Activated naive CD4-positive, alpha-beta T cell treated with anti-CD3 and anti-CD28 coated beads, Interleukin-2, amount 10 ng/mL, durations not matched to agents 7 days and 5 days (primary cell): ENCODE results near the gene FIGNL2.

Experiments
- CTCF ChIA-PET: fragments of 350-600 bp; sonication (Branson Sonifier 250); formaldehyde crosslinking; loops from one replicate; lab custom pipeline; 2021; ENCODE audit warnings: antibody characterized with exemption; lab: Charles Lee
- DNase-seq: peaks from one replicate; pipeline ENCODE4 v3.0.0-alpha.2; 2020
- H3K27ac Mint-ChIP-seq: one replicate; pipeline ENCODE4 v1.8.0; 2021; ENCODE audit warnings: mild to moderate bottlenecking, moderate library complexity, mixed read lengths
- H3K27me3 Mint-ChIP-seq: one replicate; pipeline ENCODE4 v1.8.0; 2021; ENCODE audit warnings: mild to moderate bottlenecking, mixed read lengths
- H3K36me3 Mint-ChIP-seq: one replicate; pipeline ENCODE4 v1.8.0; 2021; ENCODE audit warnings: mixed read lengths
- H3K4me1 Mint-ChIP-seq: one replicate; pipeline ENCODE4 v1.8.0; 2021; ENCODE audit warnings: mixed read lengths
- H3K4me3 Mint-ChIP-seq: one replicate; pipeline ENCODE4 v1.8.0; 2021; ENCODE audit warnings: mild to moderate bottlenecking, moderate library complexity, mixed read lengths
- H3K9me3 Mint-ChIP-seq: one replicate; pipeline ENCODE4 v1.8.0; 2021; ENCODE audit warnings: mixed read lengths

FIGNL2 gene

DNA sequence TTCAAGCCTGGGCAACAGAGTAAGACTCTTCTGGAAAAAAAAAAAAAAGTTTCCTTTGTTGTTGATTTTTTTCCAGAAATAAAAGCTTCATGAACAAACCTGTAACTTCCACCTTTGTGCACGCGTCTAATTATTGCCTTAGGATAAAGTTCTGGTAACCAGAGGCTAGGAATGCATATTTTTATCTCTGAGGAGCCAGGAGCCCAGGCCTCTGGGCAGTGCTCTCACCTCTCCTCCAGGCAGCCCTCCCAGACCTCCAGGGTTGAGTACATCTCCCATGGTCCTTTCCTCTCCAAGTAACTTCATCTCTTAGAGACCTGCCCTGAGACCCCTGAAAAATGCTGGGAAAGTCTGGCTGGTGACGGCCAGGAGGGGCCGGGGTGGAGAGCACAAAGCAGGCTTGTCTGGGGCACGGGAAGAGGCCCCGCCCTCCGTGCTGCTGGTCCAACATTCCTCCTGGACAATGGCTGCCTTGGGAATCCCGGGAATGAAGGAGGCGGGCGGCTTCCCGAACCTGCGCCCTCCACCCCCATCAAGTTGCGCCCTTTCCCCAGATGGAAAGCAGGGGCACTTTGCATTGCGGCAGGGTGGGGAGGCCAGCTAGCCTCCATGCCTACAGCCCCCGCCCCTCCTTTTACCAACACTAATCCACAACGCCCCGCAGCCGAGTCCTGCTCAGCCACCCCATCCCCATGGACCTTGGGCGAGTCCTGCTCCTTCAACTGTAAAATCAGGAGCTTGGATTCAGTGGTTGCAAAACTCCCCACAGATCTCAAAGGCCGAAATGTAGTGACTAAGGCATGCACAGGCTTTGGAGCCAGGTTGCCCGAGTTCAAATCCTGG lies 7.3 kb upstream of the FIGNL2 start:
- Mint-ChIP-seq H3K4me3 (no peak overlapping the region), H3K36me3 (no peaks in the 10 kb centered on the region), H3K27ac (no peak overlapping the region), H3K9me3 (no peaks in the 10 kb centered on the region), H3K27me3 (peaks cover 57% of the 10 kb centered on the region), H3K4me1 (peaks cover 16% of the 10 kb centered on the region)
- no peak for DNase-seq
- CTCF ChIA-PET = no interaction called here

- no peak overlapping the region for H3K4me3 Mint-ChIP-seq
- peaks cover 18% of the 10 kb centered on the region for H3K4me1 Mint-ChIP-seq
- no peak overlapping the region for H3K27ac Mint-ChIP-seq
- peaks cover 74% of the 10 kb centered on the region for H3K27me3 Mint-ChIP-seq
- H3K9me3 Mint-ChIP-seq = no peaks in the 10 kb centered on the region
- H3K36me3 Mint-ChIP-seq = no peaks in the 10 kb centered on the region
- DNase-seq = no peak
- CTCF ChIA-PET = interaction anchor here (1.4 kb wide), 1 partner anchor 22 kb away, joined by 5 read pairs; no protein-coding TSS in a partner anchor
These were observed 4.1 kb upstream of the FIGNL2 start for GRCh38 chr12:51852404-51853137.

DNA sequence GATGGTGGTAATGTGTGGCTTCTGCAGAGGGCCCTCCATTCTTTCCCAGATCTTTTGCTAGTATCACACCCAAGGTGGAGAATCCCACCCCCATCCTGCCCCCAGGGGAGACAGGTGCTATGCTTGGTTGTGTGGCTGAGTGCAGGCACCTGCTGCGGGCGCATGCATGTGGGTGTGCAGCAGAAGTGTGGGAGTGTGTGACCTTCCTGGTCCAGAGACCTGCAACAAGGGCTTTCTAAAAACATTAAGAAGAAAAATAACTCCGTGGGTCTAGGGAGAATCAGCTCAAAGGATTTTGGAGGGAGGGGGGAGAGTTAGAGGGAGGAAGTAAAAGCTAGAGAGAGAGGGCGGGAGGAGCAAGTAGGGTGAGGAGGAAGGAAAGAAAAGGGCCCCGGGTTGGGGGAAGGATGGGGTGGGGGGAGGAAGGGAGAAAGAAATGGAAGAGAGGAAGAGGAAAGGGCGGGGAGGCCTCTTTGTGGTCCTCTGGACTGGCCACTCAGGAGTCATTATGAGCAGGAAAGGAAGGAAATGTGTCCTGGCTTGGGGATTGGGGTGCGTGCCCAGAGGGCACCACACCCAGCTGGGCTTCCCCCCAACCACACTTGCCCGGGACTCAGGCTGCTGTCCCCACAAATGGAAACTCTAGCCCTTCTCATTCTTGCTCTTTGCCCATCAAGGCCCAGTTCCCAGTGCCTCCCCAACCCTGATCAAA lies 3.1 kb upstream of the FIGNL2 start:
- CTCF ChIA-PET = interaction anchor here (0.8 to 1.4 kb wide), 2 partner anchors 23 to 37 kb away, joined by 3 to 5 read pairs; a partner anchor contains a TSS

GRCh38 chr12:51850965-51851299 lies 2.4 kb upstream of the FIGNL2 start:
- peaks cover 25% of the 10 kb centered on the region for H3K4me1 Mint-ChIP-seq
- no peak overlapping the region for H3K27ac Mint-ChIP-seq
- CTCF ChIA-PET = interaction anchor here (0.8 kb wide), 1 partner anchor 36 kb away, joined by 3 read pairs; a partner anchor contains a TSS
- H3K4me3 Mint-ChIP-seq = no peak overlapping the region
- no peak for DNase-seq
- H3K9me3 Mint-ChIP-seq = no peaks in the 10 kb centered on the region
- no peaks in the 10 kb centered on the region for H3K36me3 Mint-ChIP-seq
- peaks cover 78% of the 10 kb centered on the region for H3K27me3 Mint-ChIP-seq

More for the DNA sequence above, 3.1 kb upstream of the FIGNL2 start:
- Mint-ChIP-seq H3K4me1 (peaks cover 22% of the 10 kb centered on the region), H3K4me3 (no peak overlapping the region), H3K36me3 (no peaks in the 10 kb centered on the region), H3K27me3 (peaks cover 78% of the 10 kb centered on the region), H3K27ac (no peak overlapping the region), H3K9me3 (no peaks in the 10 kb centered on the region)
- DNase-seq = no peak

- CTCF ChIA-PET = no interaction called here
- no peak overlapping the region for H3K27ac Mint-ChIP-seq
- no peaks in the 10 kb centered on the region for H3K9me3 Mint-ChIP-seq
- H3K4me1 Mint-ChIP-seq = peaks cover 26% of the 10 kb centered on the region
- peaks cover 79% of the 10 kb centered on the region for H3K27me3 Mint-ChIP-seq
- no peaks in the 10 kb centered on the region for H3K36me3 Mint-ChIP-seq
- DNase-seq = no peak
- no peak overlapping the region for H3K4me3 Mint-ChIP-seq
These were observed 1.8 kb upstream of the FIGNL2 start for GRCh38 chr12:51850081-51850964.

- peaks cover 91% of the 10 kb centered on the region for H3K27me3 Mint-ChIP-seq
- CTCF ChIA-PET = no interaction called here
- no peaks in the 10 kb centered on the region for H3K9me3 Mint-ChIP-seq
- no peaks in the 10 kb centered on the region for H3K36me3 Mint-ChIP-seq
- H3K4me1 Mint-ChIP-seq = peaks cover 26% of the 10 kb centered on the region
- H3K4me3 Mint-ChIP-seq = no peak overlapping the region
- no peak for DNase-seq
- no peak overlapping the region for H3K27ac Mint-ChIP-seq
These were observed 570 bp upstream of the FIGNL2 start for GRCh38 chr12:51848841-51849735.

GRCh38 chr12:51847643-51848325 lies 734 bp downstream of the FIGNL2 start:
- no peak overlapping the region for H3K27ac Mint-ChIP-seq
- DNase-seq = no peak
- peaks cover 94% of the 10 kb centered on the region for H3K27me3 Mint-ChIP-seq
- H3K36me3 Mint-ChIP-seq = no peaks in the 10 kb centered on the region
- CTCF ChIA-PET = no interaction called here
- no peak overlapping the region for H3K4me3 Mint-ChIP-seq
- no peaks in the 10 kb centered on the region for H3K9me3 Mint-ChIP-seq
- H3K4me1 Mint-ChIP-seq = peaks cover 26% of the 10 kb centered on the region

DNA sequence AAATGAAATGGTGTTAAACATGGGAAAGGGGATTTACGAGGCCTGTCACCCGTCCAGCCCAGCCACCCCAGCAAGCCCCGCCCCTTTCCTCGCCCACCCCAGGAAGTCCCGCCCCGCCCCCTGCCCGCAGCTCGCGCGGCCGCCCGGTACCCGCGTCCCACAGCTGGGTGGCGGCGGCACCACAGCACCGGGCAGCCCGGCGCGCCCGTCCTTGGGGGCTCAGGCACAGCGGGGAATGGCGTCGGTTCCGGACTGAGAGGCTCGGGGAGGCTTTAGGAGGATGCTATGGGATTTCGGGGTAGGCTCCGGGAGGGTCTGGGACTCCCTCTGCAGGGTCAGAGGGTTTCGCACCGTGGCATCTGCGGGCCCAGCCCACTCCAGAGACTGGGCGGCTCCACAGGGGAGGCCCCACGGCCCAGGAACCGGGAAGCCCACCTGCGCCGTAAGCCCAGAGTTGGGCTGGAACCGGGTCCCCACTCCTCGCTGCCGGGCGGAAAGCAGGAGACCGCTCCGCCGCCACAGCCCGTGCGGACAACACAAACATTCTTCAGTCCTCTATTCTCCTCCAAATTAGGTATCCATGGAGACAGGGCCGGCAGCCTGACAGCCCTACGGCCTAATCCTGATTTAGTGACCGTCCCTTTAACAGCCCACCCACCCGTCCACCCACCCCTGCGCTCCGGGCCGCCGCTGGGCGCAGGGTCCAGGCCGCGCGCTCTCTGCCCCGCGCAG lies 1.4 kb downstream of the FIGNL2 start:
- CTCF ChIA-PET = no interaction called here
- H3K9me3 Mint-ChIP-seq = no peaks in the 10 kb centered on the region
- peak; percentile 41 for DNase-seq
- H3K4me3 Mint-ChIP-seq = peak overlapping the region; percentile 48
- no peaks in the 10 kb centered on the region for H3K36me3 Mint-ChIP-seq
- peaks cover 22% of the 10 kb centered on the region for H3K4me1 Mint-ChIP-seq
- H3K27me3 Mint-ChIP-seq = peaks cover 94% of the 10 kb centered on the region
- H3K27ac Mint-ChIP-seq = no peak overlapping the region

DNA sequence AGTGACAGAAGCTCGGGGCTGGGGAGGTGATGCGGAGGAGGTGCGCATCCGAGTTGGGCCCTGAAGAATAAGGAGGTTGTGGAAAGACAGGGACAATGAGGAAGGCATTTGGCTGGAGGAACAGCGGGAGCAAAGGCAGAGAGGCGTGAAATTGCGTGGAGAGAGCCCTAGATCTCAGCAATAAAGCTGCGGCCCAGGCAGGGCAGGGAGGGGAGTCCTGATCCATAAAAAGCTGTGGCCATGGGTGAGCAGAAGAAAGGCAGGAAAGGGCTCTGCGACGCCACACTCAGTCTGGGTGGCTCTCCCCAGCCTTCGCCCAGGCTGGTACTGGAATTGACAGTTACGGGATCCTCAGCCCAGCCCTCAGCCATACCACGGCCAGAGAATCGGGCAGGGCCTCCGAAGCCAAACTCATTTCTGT lies 2.2 kb downstream of the FIGNL2 start:
- H3K9me3 Mint-ChIP-seq = no peaks in the 10 kb centered on the region
- no peak overlapping the region for H3K27ac Mint-ChIP-seq
- H3K4me1 Mint-ChIP-seq = peaks cover 15% of the 10 kb centered on the region
- peak overlapping the region; percentile 52 for H3K4me3 Mint-ChIP-seq
- peaks cover 94% of the 10 kb centered on the region for H3K27me3 Mint-ChIP-seq
- no peak for DNase-seq
- CTCF ChIA-PET = no interaction called here
- no peaks in the 10 kb centered on the region for H3K36me3 Mint-ChIP-seq

DNA sequence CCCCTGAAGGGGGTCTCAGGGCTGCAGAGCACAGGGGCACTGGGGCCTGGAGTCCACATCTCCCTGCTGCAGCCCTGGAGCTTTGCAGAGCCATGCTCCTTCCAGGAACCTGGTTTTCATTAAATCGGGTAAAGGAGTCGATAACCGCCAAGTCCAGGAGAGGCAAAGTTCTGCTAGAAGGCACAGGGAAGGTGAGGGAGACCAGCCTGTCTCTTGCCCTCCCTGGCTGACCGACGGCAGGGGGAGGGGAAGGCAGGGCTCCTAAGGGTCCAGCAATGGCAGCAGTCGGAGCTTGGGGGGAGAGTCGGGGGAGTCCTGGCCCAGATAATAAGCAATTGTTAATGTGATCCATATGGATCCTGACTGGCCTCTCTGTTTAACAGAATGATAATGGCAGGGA lies 3.0 kb downstream of the FIGNL2 start:
- no peak for DNase-seq
- Mint-ChIP-seq H3K9me3 (no peaks in the 10 kb centered on the region), H3K4me3 (no peak overlapping the region), H3K27me3 (peaks cover 94% of the 10 kb centered on the region), H3K27ac (no peak overlapping the region), H3K36me3 (no peaks in the 10 kb centered on the region), H3K4me1 (peaks cover 7% of the 10 kb centered on the region)
- CTCF ChIA-PET = no interaction called here

DNA sequence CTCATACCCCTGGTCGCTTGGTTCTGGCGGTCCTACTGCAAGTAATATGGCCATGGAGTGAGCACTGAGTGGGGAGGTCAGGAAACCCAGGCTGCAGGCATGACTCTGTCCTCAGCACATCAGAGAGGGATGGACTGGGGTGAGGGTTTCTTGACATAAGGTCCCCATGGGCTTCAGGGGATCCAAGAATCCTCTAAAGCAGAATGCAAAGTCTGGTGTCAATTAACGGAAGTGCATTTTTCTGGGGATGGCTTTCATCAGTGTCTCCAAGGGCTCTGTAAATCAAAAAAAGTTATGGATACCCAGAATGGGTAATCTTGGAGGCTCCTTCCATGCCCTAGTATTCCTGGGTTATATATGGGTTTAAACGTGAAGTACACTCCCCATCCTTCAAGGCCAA lies 3.7 kb downstream of the FIGNL2 start:
- H3K27me3 Mint-ChIP-seq = peaks cover 91% of the 10 kb centered on the region
- no peaks in the 10 kb centered on the region for H3K9me3 Mint-ChIP-seq
- H3K27ac Mint-ChIP-seq = no peak overlapping the region
- no peak overlapping the region for H3K4me3 Mint-ChIP-seq
- DNase-seq = no peak
- H3K4me1 Mint-ChIP-seq = peaks cover 7% of the 10 kb centered on the region
- no peaks in the 10 kb centered on the region for H3K36me3 Mint-ChIP-seq
- CTCF ChIA-PET = no interaction called here

- CTCF ChIA-PET = interaction anchor here (0.9 kb wide), 1 partner anchor 81 kb away, joined by 3 read pairs; no protein-coding TSS in a partner anchor
- no peak overlapping the region for H3K4me3 Mint-ChIP-seq
- DNase-seq = no peak
- peaks cover 5% of the 10 kb centered on the region for H3K4me1 Mint-ChIP-seq
- H3K9me3 Mint-ChIP-seq = no peaks in the 10 kb centered on the region
- H3K27me3 Mint-ChIP-seq = peaks cover 98% of the 10 kb centered on the region
- no peak overlapping the region for H3K27ac Mint-ChIP-seq
- no peaks in the 10 kb centered on the region for H3K36me3 Mint-ChIP-seq
These were observed 6.8 kb downstream of the FIGNL2 start for GRCh38 chr12:51841727-51842126.
